HK-2 (cell line): Measurements from ENCODE around the gene TMEM9.

Experiments used
- DNase-seq: peaks from one replicate; pipeline ENCODE4 v3.0.0-alpha.2; 2018; ENCODE audit not compliant: unreplicated experiment

Gene TMEM9

GRCh38 chr1:201145816-201146215 is 8.5 kb downstream of the TMEM9 start:
- no peak for DNase-seq

- no peak for DNase-seq
Observed at GRCh38 chr1:201145132-201145531, 9.1 kb downstream of the TMEM9 start.

GRCh38 chr1:201144701-201145100 is 9.6 kb downstream of the TMEM9 start:
- DNase-seq = no peak

GRCh38 chr1:201143726-201144635 is 10.3 kb downstream of the TMEM9 start:
- no peak for DNase-seq

- DNase-seq = no peak
Observed at GRCh38 chr1:201142849-201143725, 11.2 kb downstream of the TMEM9 start.

- no peak for DNase-seq
Observed at GRCh38 chr1:201142011-201142848, 12.0 kb downstream of the TMEM9 start.

GRCh38 chr1:201141418-201141817 is 12.9 kb downstream of the TMEM9 start:
- DNase-seq = no peak

GRCh38 chr1:201140941-201141260 is 13.4 kb downstream of the TMEM9 start:
- DNase-seq = no peak

- DNase-seq = no peak
Observed at GRCh38 chr1:201140235-201140940, 13.9 kb downstream of the TMEM9 start.

- DNase-seq = no peak
Observed at GRCh38 chr1:201139756-201140155, 14.5 kb downstream of the TMEM9 start.

GRCh38 chr1:201139306-201139705 is 15.0 kb downstream of the TMEM9 start:
- no peak for DNase-seq

GRCh38 chr1:201138311-201138840 is 15.9 kb downstream of the TMEM9 start:
- DNase-seq = no peak

GRCh38 chr1:201137579-201138310 is 16.5 kb downstream of the TMEM9 start:
- peak; percentile 67 for DNase-seq

GRCh38 chr1:201137024-201137392 is 17.3 kb downstream of the TMEM9 start:
- no peak for DNase-seq

- no peak for DNase-seq
Observed at GRCh38 chr1:201136355-201137023, 17.8 kb downstream of the TMEM9 start.

- DNase-seq = no peak
Observed at GRCh38 chr1:201134405-201134804, 19.9 kb downstream of the TMEM9 start.

GRCh38 chr1:201131398-201131797 is 22.9 kb downstream of the TMEM9 start:
- no peak for DNase-seq

- no peak for DNase-seq
Observed at GRCh38 chr1:201128962-201129361, 25.3 kb downstream of the TMEM9 start.

GRCh38 chr1:201128476-201128875 is 25.8 kb downstream of the TMEM9 start:
- no peak for DNase-seq
